A549 (cell line): Measurements from ENCODE around the gene DHDH. TPM values are rescaled to one million over a fixed set of nuclear protein-coding genes. Genes with fewer than 3 reads are reported as not detected.

Source experiments
- ATAC-seq, 2 experiments: fragments of 200-7000 bp in 1 of 2; fragments of >200 bp in 1 of 2; cut with Nextera tagmentation in 1 of 2; cut with Tn5 transposase in 1 of 2; 3 replicates each; pipeline versions ENCODE4 v1.8.0 to v1.9.1; 2018 to 2020; ENCODE audit warnings: mild to moderate bottlenecking in 1 of 2, moderate library complexity in 1 of 2
- CTCF ChIA-PET: fragments of 300-600 bp; sonication (Branson Sonifier 250); formaldehyde crosslinking; extraction: SDS; loops from one replicate; lab custom pipeline; 2021; ENCODE audit warnings: antibody characterized with exemption, inconsistent platforms; lab: Yijun Ruan, JAX
- POLR2A ChIA-PET: fragments of 350-600 bp; formaldehyde crosslinking; extraction: SDS; loops from one replicate; lab custom pipeline; 2021; ENCODE audit warnings: antibody characterized with exemption, inconsistent platforms; lab: Yijun Ruan, JAX
- DNase-seq, 2 experiments: peaks; one replicate each; pipeline versions ENCODE4 v3.0.0 to v3.0.0-alpha.2; 2011 to 2016; ENCODE audit warnings: low read depth in 1 of 2, low spot score in 1 of 2
- FAIRE-seq: peaks from 2 replicates; lab custom pipeline; 2011; peaks lifted over from hg19 to GRCh38; lab: Jason Lieb, UNC
- H3K27ac ChIP-seq, 2 experiments: fragments of >200 bp; sonication (Bioruptor Twin); formaldehyde crosslinking; 3 replicates each; pipeline ENCODE4 v1.5.1; 2016 to 2017
- H3K4me1 ChIP-seq: fragments of >200 bp; sonication (Bioruptor Twin); formaldehyde crosslinking; 3 replicates; pipeline ENCODE4 v1.6.1; 2016
- H3K4me2 ChIP-seq: fragments of >200 bp; sonication (Bioruptor Twin); formaldehyde crosslinking; 3 replicates; pipeline ENCODE4 v1.6.1; 2016
- H3K4me3 ChIP-seq: fragments of >200 bp; sonication (Bioruptor Twin); formaldehyde crosslinking; 3 replicates; pipeline ENCODE4 v1.5.1; 2016
- H3K9me3 ChIP-seq: fragments of >200 bp; sonication (Bioruptor Twin); formaldehyde crosslinking; 3 replicates; pipeline ENCODE4 v1.6.1; 2016
- BHLHE40 ChIP-seq: IDR thresholded peaks from 2 replicates; pipeline ENCODE4 v1.6.1; 2012; ENCODE audit warnings: low read depth, low read length, inconsistent platforms
- CBX2 ChIP-seq: fragments of 200-600 bp; sonication (generic); IDR thresholded peaks from 2 replicates; pipeline ENCODE4 v1.6.1; 2016; ENCODE audit warnings: low read depth, mild to moderate bottlenecking, borderline replicate concordance
- CBX8 ChIP-seq: fragments of 200-600 bp; sonication (generic); IDR thresholded peaks from 2 replicates; pipeline ENCODE4 v1.6.1; 2016
- CHD2 ChIP-seq: fragments of 150-350 bp; IDR thresholded peaks from 2 replicates; pipeline ENCODE4 v1.6.1; 2014; ENCODE audit warnings: low read length; ENCODE audit not compliant: partially characterized antibody
- EHF ChIP-seq: fragments of 250-450 bp; sonication (Bioruptor Pico); IDR thresholded peaks from 2 replicates; pipeline ENCODE4 v1.5.0; 2020; ENCODE audit warnings: mild to moderate bottlenecking
- ELK1 ChIP-seq: fragments of 150-350 bp; IDR thresholded peaks from 2 replicates; pipeline ENCODE4 v1.6.1; 2014; ENCODE audit warnings: low read depth, mild to moderate bottlenecking, low read length
- FOSB ChIP-seq: fragments of 250-450 bp; sonication (Bioruptor Pico); IDR thresholded peaks from 2 replicates; pipeline ENCODE4 v1.5.0; 2020; ENCODE audit warnings: mild to moderate bottlenecking, moderate library complexity
- FOSL2 ChIP-seq, 2 experiments: fragments of 450-650 bp in 1 of 2; fragments of >200 bp in 1 of 2; sonication (Bioruptor Twin) in 1 of 2; formaldehyde crosslinking; IDR thresholded peaks; 2 replicates each; pipeline versions ENCODE4 v1.5.0 to v1.6.1; 2016 to 2020; ENCODE audit warnings: mild to moderate bottlenecking in 1 of 2, moderate library complexity in 1 of 2
- HDAC2 ChIP-seq: fragments of 200-600 bp; sonication (generic); IDR thresholded peaks from 2 replicates; pipeline ENCODE4 v1.6.1; 2016
- HOXA7 ChIP-seq: fragments of 250-450 bp; sonication (Bioruptor Pico); IDR thresholded peaks from 2 replicates; pipeline ENCODE4 v1.5.0; 2020; ENCODE audit warnings: mild to moderate bottlenecking, moderate library complexity
- HOXB13 ChIP-seq: fragments of 250-450 bp; sonication (Bioruptor Pico); IDR thresholded peaks from 2 replicates; pipeline ENCODE4 v1.5.0; 2020; ENCODE audit warnings: low read depth, mild to moderate bottlenecking, moderate library complexity
- HOXB5 ChIP-seq: fragments of 250-450 bp; sonication (Bioruptor Pico); IDR thresholded peaks from 2 replicates; pipeline ENCODE4 v1.5.0; 2020; ENCODE audit warnings: mild to moderate bottlenecking, moderate library complexity
- JUN ChIP-seq, 2 experiments: fragments of >200 bp; sonication (Bioruptor Twin); formaldehyde crosslinking; IDR thresholded peaks; 2 replicates in 1 of 2; 3 replicates in 1 of 2; pipeline ENCODE4 v1.6.1; 2016 to 2017
- KDM1A ChIP-seq: fragments of 200-600 bp; sonication (generic); IDR thresholded peaks from 2 replicates; pipeline ENCODE4 v1.6.1; 2016; ENCODE audit warnings: low read depth, mild to moderate bottlenecking
- KDM5A ChIP-seq: fragments of 200-600 bp; sonication (generic); IDR thresholded peaks from 2 replicates; pipeline ENCODE4 v1.6.1; 2016; ENCODE audit warnings: antibody characterized with exemption, mild to moderate bottlenecking
- MAFK ChIP-seq: fragments of 450-650 bp; IDR thresholded peaks from 2 replicates; pipeline ENCODE4 v1.6.1; 2014; ENCODE audit not compliant: partially characterized antibody
- NFE2L2 ChIP-seq: fragments of 150-350 bp; conservative IDR thresholded peaks from 2 replicates; pipeline ENCODE4 v1.6.1; 2014; ENCODE audit warnings: low read length
- PHF8 ChIP-seq: fragments of 200-600 bp; sonication (generic); IDR thresholded peaks from 2 replicates; pipeline ENCODE4 v1.6.1; 2016; ENCODE audit warnings: low read depth, mild to moderate bottlenecking, antibody characterized with exemption, moderate library complexity, borderline replicate concordance
- RARB ChIP-seq: fragments of 250-450 bp; sonication (Bioruptor Pico); IDR thresholded peaks from 2 replicates; pipeline ENCODE4 v1.8.0; 2021; ENCODE audit warnings: mild to moderate bottlenecking, moderate library complexity
- RCOR1 ChIP-seq: fragments of 150-350 bp; IDR thresholded peaks from 2 replicates; pipeline ENCODE4 v1.6.1; 2014; ENCODE audit warnings: antibody characterized with exemption, low read length, low read depth
- TFCP2L1 ChIP-seq: fragments of 250-450 bp; sonication (Bioruptor Pico); IDR thresholded peaks from 2 replicates; pipeline ENCODE4 v1.5.0; 2021; ENCODE audit warnings: mild to moderate bottlenecking
- TP53 ChIP-seq: fragments of 250-450 bp; sonication (Bioruptor Pico); IDR thresholded peaks from 2 replicates; pipeline ENCODE4 v1.5.0; 2021; ENCODE audit warnings: mild to moderate bottlenecking, moderate library complexity
- ZSCAN20 ChIP-seq: fragments of 250-450 bp; sonication (Bioruptor Pico); IDR thresholded peaks from 2 replicates; pipeline ENCODE4 v1.8.0; 2022; ENCODE audit warnings: mild to moderate bottlenecking, moderate library complexity
- WGBS: methylation state at CpG from one replicate; pipeline ENCODE4 v1.1.6; 2017; ENCODE audit errors: missing lambda C conversion rate; 5-methylcytosine and 5-hydroxymethylcytosine counted together
- polyA plus RNA-seq, 4 experiments: library from polyadenylated mRNA; depleted of rRNA in 3 of 4; stranded (reverse); fragments of >200 nt; fragmentation: RNase III in 1 of 4; extraction: RNeasy Plus Mini Kit Qiagen cat#74134 plus additional on column Dnase treatment in 1 of 4; gene quantifications; 2 replicates in 3 of 4; 3 replicates in 1 of 4; pipeline ENCODE4 v1.2.3, GENCODE V29; 2011 to 2017
- TF ChIP-seq, protein P1 (sequence below): fragments of 250-450 bp; sonication (Bioruptor Pico); IDR thresholded peaks from 2 replicates; pipeline ENCODE4 v1.5.0; 2021; ENCODE audit warnings: mild to moderate bottlenecking, moderate library complexity, borderline replicate concordance
- TF ChIP-seq, protein P2 (sequence below): fragments of 450-650 bp; IDR thresholded peaks from 2 replicates; pipeline ENCODE4 v1.6.1; 2014; ENCODE audit warnings: antibody characterized with exemption
- TF ChIP-seq, protein P3 (sequence below): fragments of >200 bp; sonication (Bioruptor Twin); formaldehyde crosslinking; IDR thresholded peaks from 3 replicates; pipeline ENCODE4 v1.6.1; 2016
- TF ChIP-seq, protein P4 (sequence below): IDR thresholded peaks from 2 replicates; pipeline ENCODE4 v1.6.1; 2012
- TF ChIP-seq, protein P5 (sequence below): fragments of 250-450 bp; sonication (Bioruptor Pico); IDR thresholded peaks from 2 replicates; pipeline ENCODE4 v1.5.0; 2020; ENCODE audit warnings: low read depth, mild to moderate bottlenecking, moderate library complexity

DHDH gene
- polyA plus RNA-seq, 2 of the 4 experiments (the other 2 are of a cell fraction), result 0.78 to 1.2 TPM

- TF ChIP-seq FOSL2 (IDR thresholded peaks at IDR 0.05) (no peak), FOSL2 (CRISPR knock-in tag; IDR thresholded peaks at IDR 0.05) (no peak), JUN (IDR thresholded peaks at IDR 0.05) (peak in 1 of 2 experiments; percentile 49; a peak in 3 of 5 replicates), RCOR1 (no peak), NFE2L2 (no peak), CHD2 (peak; percentile 71)
These were observed 59.9 kb downstream of the DHDH start, which contains the start of the genes GYS1 and RUVBL2 (continued) for GRCh38 chr19:48993175-48994034.

DNA sequence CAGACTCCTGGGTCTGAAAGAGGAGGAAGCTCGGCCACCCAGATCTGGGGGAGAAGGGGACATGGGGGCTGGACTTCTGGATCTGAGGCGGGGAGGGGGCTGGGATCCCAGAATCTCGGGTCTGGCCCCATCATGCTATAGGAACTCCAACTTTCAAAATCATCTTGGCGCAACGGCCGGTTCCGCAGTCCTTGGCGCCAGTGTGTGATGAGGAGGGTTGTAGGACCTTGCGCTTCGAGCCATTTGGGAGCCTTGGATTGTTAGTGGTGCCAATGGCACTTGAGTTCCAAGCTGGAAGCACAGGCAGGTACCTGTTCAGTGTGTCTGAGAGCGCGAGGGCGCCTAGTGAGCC, 60.5 kb downstream of the DHDH start:
- ChIA-PET CTCF (interaction anchor here (0.6 to 14.7 kb wide), 35 partner anchors 16 to 722 kb away, joined by 3 to 408 read pairs (median 4); partner anchors contain the start of genes CA11, CGB2, CGB7 and LHB), POLR2A (interaction anchor here (0.6 to 1.9 kb wide), 23 partner anchors 10 to 269 kb away, joined by 3 to 16 read pairs (median 6); partner anchors contain the start of genes FTL, NUCB1 and PPP1R15A)
- DNase-seq (no peak), FAIRE-seq (no peak), ATAC-seq (no peak)
- H3K4me1 ChIP-seq, result peaks cover 20% of the 10 kb centered on the region
- H3K9me3 ChIP-seq, result no peaks in the 10 kb centered on the region
- H3K4me3 ChIP-seq, result peak overlapping the region; percentile 73
- no peak for TF ChIP-seq FOSB (CRISPR knock-in tag)
- TF ChIP-seq RARB (CRISPR knock-in tag), result no peak
- TF ChIP-seq CBX2, result no peak
- no peak for TF ChIP-seq ZSCAN20 (CRISPR knock-in tag)
- peak; percentile 32; the same call in 1 of the 2 replicates for TF ChIP-seq PHF8
- TF ChIP-seq HOXB13, result no peak
- TF ChIP-seq MAFK, result no peak
- no peak for TF ChIP-seq ELK1
- TF ChIP-seq, protein P1, sequence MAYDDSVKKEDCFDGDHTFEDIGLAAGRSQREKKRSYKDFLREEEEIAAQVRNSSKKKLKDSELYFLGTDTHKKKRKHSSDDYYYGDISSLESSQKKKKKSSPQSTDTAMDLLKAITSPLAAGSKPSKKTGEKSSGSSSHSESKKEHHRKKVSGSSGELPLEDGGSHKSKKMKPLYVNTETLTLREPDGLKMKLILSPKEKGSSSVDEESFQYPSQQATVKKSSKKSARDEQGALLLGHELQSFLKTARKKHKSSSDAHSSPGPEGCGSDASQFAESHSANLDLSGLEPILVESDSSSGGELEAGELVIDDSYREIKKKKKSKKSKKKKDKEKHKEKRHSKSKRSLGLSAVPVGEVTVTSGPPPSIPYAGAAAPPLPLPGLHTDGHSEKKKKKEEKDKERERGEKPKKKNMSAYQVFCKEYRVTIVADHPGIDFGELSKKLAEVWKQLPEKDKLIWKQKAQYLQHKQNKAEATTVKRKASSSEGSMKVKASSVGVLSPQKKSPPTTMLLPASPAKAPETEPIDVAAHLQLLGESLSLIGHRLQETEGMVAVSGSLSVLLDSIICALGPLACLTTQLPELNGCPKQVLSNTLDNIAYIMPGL, result no peak
- TF ChIP-seq HOXA7, result no peak
- no peak for TF ChIP-seq FOSL2 (IDR thresholded peaks at IDR 0.05)
- TF ChIP-seq FOSL2 (CRISPR knock-in tag; IDR thresholded peaks at IDR 0.05), result no peak
- TF ChIP-seq TFCP2L1 (CRISPR knock-in tag), result no peak
- TF ChIP-seq, protein P2, sequence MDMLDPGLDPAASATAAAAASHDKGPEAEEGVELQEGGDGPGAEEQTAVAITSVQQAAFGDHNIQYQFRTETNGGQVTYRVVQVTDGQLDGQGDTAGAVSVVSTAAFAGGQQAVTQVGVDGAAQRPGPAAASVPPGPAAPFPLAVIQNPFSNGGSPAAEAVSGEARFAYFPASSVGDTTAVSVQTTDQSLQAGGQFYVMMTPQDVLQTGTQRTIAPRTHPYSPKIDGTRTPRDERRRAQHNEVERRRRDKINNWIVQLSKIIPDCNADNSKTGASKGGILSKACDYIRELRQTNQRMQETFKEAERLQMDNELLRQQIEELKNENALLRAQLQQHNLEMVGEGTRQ, result no peak
- no peak for TF ChIP-seq HOXB5
- peak; percentile 81 for TF ChIP-seq KDM5A
- TF ChIP-seq TP53 (CRISPR knock-in tag), result no peak
- TF ChIP-seq, protein P3, sequence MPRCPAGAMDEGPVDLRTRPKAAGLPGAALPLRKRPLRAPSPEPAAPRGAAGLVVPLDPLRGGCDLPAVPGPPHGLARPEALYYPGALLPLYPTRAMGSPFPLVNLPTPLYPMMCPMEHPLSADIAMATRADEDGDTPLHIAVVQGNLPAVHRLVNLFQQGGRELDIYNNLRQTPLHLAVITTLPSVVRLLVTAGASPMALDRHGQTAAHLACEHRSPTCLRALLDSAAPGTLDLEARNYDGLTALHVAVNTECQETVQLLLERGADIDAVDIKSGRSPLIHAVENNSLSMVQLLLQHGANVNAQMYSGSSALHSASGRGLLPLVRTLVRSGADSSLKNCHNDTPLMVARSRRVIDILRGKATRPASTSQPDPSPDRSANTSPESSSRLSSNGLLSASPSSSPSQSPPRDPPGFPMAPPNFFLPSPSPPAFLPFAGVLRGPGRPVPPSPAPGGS, result no peak
- TF ChIP-seq EHF (CRISPR knock-in tag), result no peak
- TF ChIP-seq BHLHE40, result no peak
- no peak for TF ChIP-seq KDM1A
- TF ChIP-seq, protein P4, sequence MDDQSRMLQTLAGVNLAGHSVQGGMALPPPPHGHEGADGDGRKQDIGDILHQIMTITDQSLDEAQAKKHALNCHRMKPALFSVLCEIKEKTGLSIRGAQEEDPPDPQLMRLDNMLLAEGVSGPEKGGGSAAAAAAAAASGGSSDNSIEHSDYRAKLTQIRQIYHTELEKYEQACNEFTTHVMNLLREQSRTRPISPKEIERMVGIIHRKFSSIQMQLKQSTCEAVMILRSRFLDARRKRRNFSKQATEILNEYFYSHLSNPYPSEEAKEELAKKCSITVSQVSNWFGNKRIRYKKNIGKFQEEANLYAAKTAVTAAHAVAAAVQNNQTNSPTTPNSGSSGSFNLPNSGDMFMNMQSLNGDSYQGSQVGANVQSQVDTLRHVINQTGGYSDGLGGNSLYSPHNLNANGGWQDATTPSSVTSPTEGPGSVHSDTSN, result no peak
- TF ChIP-seq CBX8, result no peak
- no peak for TF ChIP-seq HDAC2
- TF ChIP-seq RCOR1, result no peak
- TF ChIP-seq, protein P5, sequence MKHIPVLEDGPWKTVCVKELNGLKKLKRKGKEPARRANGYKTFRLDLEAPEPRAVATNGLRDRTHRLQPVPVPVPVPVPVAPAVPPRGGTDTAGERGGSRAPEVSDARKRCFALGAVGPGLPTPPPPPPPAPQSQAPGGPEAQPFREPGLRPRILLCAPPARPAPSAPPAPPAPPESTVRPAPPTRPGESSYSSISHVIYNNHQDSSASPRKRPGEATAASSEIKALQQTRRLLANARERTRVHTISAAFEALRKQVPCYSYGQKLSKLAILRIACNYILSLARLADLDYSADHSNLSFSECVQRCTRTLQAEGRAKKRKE (CRISPR knock-in tag), result no peak
- peak in 1 of 2 experiments; percentile 9; a peak in 1 of 5 replicates for TF ChIP-seq JUN (IDR thresholded peaks at IDR 0.05)
- WGBS, result 3% methylated on average over 13 of the region's 13 CpGs
- peak overlapping the region; percentile 76 to 87 for H3K27ac ChIP-seq
- H3K4me2 ChIP-seq, result peak overlapping the region; percentile 87
